Fibroblast of peridontal ligament (primary cell): ENCODE results near the gene CERK.
"Not testable (repeated sequence)": the region's sequence is repeated elsewhere in the genome, so short reads cannot be mapped to it uniquely, and the experiment has no call there.

Experiments
- DNase-seq: peaks from one replicate; pipeline ENCODE4 v3.0.0-alpha.2; 2010; ENCODE audit errors: extremely low read depth

Gene CERK

DNA sequence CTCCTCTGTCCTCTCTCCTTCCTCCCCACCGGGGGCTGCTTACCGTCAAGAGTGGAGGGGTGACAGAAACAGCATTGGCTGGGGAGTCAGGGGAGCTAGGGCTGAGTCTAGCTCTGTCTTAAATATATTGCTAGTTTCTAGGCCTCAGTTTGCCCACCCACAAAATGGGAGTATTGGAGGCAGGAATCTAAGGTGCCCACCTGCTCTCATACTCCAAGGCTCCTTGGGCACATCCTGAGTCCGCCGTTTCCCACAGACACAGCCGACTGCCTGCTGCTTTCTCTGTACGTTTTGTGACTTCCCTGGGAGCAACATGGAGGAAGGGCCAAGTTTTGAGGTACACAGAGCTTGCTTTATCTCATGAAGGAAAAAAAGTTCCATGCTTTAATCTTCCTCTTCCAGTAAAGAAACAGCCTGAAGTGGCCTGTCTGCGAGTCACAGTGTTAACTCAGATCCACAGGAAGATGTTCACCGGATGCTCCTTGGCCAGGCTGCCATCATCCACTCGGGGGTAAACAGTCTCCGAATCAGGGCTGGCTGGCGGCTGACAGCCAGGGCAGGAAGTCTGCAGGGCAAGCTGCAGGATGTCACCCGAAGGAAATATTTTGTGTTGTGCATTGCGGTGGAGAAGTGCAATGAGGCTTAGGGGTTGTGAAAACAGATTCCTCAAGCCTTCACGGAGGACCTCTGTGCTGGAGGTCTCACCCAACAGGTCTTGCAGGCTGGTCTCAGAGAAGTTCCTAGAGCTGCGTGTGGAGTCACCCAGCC lies 11.0 kb upstream of the CERK start:
- DNase-seq, result peak; percentile 24

DNA sequence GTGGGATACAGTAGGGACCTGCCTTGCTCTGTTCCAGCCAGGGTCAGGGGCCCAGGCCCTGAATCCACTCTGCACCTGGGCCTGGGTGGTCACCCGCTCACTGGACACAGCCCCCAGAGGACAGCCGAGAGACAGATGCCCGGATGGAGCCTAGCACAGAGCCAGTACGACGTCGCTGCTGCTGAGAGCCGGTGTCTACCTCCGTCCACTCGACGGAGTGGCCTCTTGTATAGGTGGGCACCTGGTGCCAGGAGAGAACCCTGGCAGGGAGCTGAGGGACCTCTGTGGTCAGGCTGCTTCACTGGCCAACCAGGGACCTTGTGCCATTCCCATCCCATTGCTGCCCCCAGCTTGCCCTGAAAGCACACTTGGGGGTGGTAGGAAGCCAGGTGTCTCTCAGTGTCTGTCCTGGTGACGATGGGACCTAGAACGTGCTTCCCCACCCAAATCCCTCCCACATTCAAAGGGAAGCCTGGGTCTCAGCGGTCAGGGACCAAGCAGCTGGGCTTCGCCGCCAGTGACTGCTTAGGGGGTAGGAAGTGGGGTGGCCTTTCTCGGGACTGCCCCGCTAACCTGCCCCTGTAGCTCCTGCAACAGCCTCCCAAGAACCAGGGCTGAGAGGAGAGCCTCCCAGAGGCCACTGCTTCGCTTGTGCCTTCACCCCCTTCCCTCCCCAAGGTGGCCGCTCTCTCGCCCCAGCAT lies 10.3 kb upstream of the CERK start:
- DNase-seq, result no peak

DNA sequence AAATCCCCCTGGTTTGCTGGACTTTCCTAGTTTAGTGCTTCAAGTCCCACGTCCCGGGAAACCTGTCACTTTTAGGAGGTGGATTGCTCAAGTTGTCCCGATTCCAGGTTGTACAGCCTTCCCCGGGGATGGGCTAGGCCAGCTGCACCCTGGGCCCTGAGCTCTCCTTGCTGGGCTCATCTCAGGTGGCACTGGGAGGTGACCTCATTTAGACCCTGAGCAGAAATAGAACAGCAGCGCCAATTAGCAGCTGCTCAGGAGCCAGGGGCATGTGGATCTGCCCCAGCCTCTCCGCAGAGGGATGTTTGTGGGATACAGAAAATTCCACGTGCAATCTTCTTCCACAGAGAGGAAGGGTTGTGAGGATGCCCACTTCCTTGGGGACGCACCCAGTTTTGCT lies 9.6 kb upstream of the CERK start:
- no peak for DNase-seq

DNA sequence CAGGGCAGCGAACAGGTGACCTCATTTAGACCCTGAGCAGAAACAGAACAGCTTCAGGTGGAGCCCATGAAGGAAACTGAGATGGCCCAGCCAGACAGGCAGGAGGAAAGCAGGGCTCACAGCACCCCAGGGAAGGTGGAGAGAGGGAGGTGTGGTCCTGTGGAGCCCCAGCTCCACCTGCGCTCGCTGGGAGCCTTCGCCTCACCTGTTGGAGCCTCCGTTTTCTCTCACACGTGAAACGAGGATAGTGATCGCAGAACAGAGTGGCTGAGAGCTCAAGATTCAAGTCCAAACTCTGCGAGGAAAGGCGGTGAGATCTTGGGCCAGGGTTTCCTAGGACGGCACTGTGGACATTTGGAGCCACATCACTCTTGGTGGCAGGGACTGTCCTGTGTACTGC lies 8.6 kb upstream of the CERK start:
- no peak for DNase-seq

DNA sequence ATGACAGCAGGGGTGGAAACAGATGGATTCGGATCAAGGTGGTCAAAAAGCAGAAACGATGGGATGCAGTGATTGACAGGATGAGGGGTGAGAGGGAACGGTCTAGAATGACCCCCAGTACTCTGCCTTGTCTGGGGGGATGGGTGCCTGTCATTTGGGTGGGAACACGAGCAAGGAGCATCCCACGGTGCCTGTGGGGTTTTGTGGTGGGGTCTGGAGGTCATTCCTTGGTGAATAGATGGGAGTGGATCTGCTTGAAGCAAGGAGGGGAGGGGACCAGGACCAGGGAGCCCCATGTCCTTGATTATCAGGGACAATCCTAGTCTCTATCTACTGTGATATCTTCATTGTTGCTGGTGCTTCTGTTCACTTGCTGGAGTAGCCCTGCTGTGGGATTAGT lies 8.1 kb upstream of the CERK start:
- no peak for DNase-seq

DNA sequence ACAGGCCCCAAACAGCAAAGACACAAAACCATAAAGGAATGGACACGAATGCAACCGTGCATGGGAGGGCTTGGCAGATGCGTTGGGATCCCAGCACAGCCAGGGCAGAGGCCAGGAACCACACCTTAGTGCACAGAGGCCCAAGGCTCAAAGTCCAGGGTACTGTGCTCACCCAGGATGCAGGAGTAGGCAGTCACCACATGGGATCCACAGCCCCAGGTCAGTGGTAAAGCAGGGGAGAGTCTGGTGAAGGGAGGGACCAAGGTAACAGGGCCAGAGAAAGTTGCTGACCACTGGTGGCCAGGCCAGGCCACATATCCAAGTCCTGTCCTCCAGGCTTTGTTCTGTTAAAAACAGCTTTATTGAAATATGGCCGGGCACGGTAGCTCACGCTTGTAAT lies 6.5 kb upstream of the CERK start:
- no peak for DNase-seq

DNA sequence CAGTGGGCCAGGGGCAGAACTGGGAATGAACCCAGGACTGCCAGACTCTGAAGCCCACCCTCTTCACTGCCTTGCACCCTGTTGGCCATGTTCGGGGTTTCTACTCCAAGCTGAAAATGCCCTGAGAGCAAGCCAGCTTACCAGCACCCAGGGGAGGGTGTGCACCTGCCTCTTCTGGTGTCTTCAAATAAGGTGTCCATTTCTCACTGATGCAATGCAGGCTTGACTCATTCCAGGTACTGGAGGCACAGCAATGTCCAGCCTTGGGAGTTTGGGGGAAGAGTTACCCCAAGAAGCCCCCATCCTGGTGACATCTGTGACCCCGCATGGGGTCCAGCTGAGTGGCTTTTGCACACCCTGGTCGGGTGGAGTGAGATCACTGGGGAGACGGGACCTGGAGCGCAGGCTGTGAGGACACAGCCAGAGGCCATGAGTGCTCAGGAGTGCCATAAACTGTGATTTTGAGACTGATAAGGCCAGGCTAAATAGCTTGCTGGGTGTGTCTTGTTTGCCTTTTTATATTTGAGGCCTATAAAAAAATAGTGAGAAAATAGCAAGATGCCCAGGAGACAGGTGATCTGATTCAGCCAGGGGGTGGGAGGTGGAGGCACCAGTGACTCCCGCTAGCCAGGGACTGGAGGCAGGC lies 4.6 kb upstream of the CERK start:
- no peak for DNase-seq

DNA sequence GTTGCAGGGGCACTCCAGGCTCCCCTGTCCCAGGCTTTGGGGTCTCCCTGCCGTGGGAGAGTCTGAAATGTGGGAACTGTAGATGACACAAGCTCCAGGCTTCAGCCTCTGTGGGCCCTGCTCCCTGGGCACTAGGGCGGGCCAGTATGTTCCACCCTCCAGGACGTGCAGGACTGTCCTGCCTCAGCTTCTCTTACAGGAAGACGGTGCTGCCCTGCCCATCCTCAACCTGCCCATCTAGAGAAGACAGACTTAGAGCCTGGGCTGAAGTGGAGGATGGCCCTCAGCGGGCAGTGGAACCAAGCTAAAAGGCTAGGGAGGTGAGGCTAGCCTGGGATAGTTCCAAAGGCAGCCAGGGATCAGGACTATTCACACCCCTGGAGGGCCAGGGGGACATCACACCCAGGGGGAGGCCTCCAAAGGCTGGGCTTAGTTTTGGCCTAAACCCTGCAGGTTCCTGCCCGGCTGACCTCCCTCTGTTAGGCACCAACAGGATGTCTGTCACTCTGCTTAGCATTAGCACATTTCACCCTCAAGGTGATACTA lies 4.0 kb upstream of the CERK start:
- DNase-seq, result no peak

DNA sequence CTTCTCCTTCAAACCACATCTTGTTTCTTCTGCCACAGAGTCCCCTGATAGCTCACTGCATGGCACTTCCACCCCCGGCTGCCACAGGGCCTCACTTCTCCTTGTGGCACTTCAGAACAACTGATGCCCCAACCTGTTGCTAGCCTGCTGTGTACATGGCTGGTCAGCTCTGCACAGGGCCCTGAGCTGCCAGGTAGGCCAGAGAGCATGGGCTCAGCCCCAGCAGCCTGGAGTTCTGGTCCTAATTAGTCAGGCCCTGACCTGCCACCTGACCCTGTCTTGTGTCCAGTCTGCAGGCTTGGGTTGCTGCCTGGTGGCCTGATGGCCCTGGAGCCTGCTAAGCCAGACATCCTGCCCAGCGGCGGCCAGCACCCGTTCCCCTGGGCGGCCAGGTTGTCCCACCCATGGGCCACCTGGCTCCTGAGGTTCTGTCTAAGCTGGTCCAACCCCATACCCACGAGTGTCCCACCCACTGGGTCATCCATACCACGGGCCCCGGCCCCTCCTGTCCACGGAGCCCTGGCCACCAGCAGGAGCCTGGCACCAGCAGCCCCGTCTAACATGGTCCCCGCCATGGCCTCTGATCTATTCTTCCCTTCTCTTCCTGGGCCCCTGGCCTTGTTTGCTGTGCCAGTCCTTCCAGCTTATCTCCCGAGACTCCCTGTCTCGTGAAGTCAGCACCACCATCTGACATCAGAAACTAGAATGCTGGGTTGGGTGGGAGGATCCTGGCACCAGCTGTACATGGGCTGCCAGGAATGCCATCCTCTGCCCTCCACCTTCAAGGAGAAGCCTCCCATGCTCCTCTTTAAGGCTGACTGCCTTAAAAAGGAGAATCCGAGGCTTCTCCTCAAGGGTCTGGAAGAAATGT lies 3.1 kb upstream of the CERK start:
- no peak for DNase-seq

DNA sequence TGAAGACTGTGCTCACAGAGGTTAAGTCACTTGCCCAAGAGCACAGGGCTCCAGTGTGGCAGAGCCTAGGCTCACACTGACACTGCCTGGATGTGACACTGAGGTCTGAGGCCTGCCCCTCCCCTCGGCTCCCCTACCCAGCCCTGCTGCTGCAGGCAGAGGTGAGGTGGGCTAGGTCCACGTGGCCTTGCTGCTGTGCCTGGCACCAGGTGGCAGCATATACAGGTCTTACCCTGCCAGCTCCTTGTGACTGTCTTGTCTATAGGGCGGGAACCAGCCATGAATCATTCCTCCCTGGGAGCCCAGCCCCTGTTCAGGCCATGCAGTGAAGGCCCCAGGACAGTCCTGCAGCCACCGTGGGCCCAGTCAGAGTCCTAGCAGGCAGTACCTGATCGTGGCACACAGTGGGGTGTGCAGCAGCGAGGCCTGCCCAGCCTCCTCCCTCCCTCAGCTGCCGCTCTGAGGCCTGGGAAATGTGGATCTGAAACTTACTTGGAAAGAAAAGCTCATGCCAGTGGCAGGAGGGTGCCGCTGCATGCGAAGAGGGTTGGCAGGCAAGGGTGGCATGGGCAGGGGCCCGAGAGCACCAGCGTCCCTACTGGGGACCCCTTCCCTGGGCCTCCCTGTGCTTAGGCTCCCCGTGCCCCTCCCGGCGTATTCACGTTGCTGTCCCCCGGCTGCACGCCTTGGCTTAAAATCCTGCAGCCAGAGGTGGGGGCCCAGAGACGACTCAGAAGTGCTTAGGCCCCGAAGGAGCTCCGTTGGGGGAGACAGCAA lies 1.2 kb upstream of the CERK start:
- DNase-seq, result no peak

DNA sequence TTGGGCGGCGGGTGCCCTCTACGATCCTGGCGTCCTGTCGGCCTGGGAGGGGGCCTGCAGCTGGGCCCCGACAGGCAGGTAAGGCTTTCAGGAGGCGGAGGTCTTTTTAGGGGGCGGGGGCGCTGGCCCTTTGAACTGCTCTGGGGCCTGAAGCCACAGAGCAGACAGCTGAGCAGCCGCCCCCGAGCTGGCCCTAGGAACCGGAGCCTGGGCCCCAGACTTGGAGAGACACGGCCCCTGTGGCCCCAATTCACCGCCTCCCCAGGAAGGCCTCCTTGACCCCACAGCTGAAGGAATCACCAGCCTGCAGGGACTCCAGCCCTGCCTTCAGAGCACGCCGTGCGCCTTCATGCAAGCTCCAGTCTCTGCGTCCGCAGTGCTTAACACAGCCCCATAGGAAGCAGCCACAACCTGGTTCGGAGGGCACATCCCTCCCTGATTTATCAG lies 618 bp upstream of the CERK start:
- DNase-seq, result peak; percentile 35

DNA sequence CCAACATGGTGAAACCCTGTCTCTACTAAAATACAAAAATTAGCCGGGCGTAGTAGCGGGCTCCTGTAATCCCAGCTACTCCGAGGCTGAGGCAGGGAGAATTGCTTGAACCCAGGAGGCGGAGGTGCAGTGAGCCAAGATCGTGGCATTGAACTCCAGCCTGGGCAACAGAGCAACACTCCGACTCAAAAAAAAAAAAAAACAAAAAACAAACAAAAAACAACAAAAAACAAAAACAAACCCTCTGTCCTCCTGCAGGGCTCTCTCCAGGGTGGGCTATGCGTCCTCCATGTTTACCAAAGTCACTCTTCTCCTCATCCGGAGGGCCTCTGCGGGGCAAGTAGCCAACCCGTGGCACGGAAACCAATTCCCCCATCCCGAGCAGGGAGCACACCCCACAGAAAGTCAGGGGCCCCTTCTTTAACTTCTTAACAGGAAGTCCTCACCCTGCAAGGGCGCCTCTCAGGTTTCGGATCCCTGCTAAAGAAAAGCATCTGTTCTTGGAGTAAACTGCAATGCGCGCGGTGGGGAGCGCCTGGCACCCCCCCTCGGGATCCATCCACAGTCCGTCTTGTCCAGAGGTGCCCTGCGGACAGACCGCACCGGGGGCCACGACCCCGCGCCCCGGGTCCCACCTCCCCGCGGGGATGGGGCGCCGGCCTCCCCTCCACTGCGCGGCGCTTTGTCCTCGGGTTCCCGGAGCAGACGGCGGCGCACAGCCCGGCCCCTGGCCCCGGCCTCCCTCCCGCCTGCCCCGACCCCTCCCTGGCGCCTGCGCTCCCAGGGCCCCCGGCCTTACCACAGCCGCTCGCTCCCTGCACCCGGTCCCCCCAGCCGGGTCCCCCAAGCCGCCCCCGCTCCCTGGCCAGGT lies 712 bp downstream of the CERK start:
- peak; percentile 34 for DNase-seq

DNA sequence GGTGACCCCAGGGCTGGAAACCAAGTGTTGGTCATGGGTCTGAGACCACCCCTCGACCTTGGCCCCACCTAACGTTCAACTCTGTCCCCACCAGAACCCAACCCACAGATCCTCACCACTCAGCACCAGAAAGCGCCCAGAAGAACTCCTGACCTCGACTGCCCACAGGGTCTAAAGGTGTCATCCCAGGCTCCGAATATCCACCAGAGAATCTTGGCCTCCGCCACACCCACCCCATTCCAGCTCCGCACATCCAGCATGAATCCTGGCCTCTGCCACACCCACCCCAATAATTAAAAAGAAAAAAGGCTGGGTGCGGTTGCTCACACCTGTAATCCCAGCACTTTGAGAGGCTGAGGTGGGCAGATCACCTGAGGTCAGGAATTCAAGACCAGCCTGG lies 1.3 kb downstream of the CERK start:
- no peak for DNase-seq

DNA sequence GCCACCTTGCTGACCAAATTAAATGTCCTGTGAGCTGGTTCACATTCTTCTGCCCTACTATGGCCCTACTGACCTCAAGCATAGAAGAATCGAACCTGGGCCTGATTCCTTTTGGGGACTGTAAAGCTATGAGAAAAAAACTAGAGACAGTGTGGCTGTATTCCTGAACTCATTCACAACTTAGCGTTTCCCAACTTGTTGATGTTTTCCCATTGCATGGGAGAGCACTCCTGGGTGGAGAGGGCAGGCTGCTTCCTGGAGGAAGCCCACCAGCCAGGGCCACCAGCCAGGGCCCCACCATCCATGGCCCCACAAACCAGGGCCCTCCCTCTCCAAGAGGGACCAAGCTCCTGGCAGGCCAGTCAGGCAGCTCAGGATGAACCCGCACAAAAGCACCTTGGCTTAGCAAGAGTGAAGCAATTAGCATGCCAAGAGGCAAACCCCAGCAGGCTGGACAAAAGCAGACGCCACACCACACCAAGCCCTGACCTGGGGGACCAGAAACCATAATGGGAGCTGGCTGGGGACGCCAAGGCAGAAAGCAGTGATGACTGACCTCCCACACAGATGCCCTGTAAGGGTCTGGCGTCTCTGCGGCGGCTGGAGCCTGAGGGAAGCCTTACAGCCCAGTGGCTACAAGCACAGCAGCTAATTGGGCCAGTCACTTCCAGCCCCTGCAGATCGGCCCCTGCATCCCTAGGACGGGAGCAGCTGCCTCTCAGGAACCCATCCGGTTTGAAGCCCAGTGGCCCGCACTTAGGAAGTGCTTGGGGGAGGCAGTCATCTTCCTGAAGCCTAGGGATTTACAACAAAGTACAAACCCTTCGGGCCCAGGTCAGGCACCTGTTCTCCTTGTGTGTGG lies 2.1 kb downstream of the CERK start:
- DNase-seq, result no peak

DNA sequence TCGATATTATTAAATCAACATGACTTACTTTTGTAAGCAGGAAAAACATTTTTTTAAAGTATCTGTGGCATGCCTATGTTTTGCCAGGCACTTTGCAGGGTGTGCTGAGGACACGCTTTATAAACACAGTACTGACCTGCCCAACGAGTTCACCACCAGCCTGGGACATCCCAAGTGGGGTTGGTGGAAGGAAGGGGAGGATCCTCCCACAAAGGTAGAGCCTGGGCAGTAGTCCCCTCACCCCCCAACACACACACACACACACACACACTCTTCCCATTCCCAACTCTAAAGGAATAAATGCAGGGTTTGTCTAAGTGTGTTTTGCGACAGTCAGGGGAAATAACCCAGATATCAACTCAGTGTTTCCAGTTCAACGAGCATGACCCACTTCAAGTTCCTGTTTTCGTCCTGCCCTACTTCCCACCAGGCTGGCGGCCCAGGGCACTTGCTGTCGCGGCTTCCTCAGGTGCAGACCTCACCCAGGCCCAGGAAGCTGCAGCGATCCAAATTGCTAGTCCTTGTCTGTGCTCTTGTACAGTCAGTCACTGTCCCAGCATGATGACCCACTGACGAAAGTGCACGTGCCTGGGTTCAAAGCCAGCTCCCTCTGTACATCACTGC lies 3.1 kb downstream of the CERK start:
- no peak for DNase-seq

DNA sequence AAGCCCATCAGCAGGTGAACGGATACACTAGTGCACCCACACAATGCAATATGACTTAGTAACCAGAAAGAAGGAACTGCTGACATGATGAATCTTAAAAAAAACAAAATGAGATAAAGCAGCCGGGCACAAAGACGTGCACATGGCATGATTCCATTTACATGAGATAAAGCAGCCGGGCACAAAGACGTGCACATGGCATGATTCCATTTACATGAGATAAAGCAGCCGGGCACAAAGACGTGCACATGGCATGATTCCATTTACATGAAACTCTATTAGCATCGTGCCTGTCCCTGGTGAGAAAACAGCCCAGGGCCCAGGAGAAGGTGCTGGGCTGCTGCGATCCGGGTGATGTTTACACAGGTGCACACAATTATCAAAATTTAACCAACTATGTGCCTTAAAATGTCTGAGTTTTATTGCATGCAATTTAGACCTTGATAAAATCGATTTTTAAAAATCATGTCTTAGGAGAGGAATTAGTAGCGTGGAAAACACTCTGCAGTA lies 3.8 kb downstream of the CERK start:
- not testable (repeated sequence) for DNase-seq

DNA sequence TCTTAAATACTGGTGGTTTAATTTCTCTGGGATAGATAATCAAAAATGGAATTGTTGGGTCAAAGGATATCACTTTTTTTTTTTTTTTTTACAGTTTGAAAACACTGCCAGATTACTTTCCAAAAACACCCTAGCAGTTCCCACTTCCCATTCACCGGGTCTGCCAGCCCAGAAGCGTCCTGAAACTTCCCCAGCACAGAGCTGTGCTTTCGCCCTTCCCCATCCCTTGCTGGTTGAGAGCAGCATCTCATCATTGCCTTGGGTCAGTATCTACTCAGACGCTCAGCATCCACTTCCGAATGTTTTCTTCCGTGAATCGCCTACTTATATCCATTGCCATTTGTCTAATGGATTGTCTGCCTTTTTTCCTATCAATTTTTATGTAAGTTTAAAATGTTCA lies 5.5 kb downstream of the CERK start:
- DNase-seq, result no peak

DNA sequence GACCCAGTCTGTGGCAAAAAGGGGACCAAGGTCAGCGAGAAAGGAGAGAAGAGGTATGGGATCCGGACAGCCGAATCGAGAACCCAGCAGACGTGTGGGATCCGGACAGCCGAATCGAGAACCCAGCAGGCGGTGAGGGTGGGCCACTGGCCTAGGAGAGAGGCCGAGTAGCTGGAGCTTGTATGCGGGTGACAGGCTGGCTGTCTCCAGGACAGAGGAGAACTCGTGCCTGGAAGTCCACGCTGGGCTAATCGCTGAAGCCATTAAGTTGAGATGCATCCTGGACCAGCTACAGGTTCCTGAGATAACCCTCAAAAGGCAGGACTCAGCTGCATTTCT lies 6.0 kb downstream of the CERK start:
- no peak for DNase-seq
